ENCODE measurements around the gene ZNF48. TPM values are rescaled to one million over a fixed set of nuclear protein-coding genes. Genes with fewer than 3 reads are reported as not detected.

ZNF48 gene
- total RNA-seq, 4 donors from 2014 or later, result 6.3 to 12.1 (median 8.1) TPM

- Histone ChIP-seq H3K27ac (peak within 1 kb of the TSS; percentile 90), H3K9me3 (no peaks in the 10 kb centered on the region), H3K27me3 (no peaks in the 10 kb centered on the region), H3K4me1 (peaks cover 32% of the 10 kb centered on the region), H3K36me3 (no peaks in the 10 kb centered on the region), H3K4me3 (peak within 1 kb of the TSS; percentile 74)
- peak; percentile 94 to 95 for DNase-seq (ENCODE audit: low spot score in 2 of 2)
- 0% methylated on average over 17 of the region's 65 CpGs for WGBS
- no peak for TF ChIP-seq CTCF (IDR thresholded peaks at IDR 0.05)
- peak in 2 of 3 donors; percentile 7 to 80 for TF ChIP-seq POLR2AphosphoS5 (IDR thresholded peaks at IDR 0.05)
- TF ChIP-seq EP300 (IDR thresholded peaks at IDR 0.05), result no peak
- no peak for TF ChIP-seq POLR2A (IDR thresholded peaks at IDR 0.05)
Observed at GRCh38 chr16:30407102-30407803, 12.0 kb downstream of the ZNF48 start, which contains the start of gene ZNF771. ZNF771 (plus strand) TSS chr16:30407606; CDS start chr16:30408054, 448 bp downstream.

- 22% methylated on average over 9 of the region's 19 CpGs for WGBS
- Histone ChIP-seq H3K9me3 (no peaks in the 10 kb centered on the region), H3K27me3 (no peaks in the 10 kb centered on the region), H3K4me3 (peak overlapping the region; percentile 74), H3K36me3 (no peaks in the 10 kb centered on the region), H3K4me1 (peaks cover 32% of the 10 kb centered on the region), H3K27ac (peak overlapping the region; percentile 90)
- no peak for DNase-seq (ENCODE audit: low spot score in 2 of 2)
- TF ChIP-seq POLR2A (IDR thresholded peaks at IDR 0.05) (no peak), EP300 (IDR thresholded peaks at IDR 0.05) (no peak), CTCF (IDR thresholded peaks at IDR 0.05) (no peak), POLR2AphosphoS5 (IDR thresholded peaks at IDR 0.05) (no peak)
Observed at GRCh38 chr16:30407804-30408534, 12.7 kb downstream of the ZNF48 start.

- 45% methylated on average over 14 of the region's 15 CpGs for WGBS
- H3K4me1 ChIP-seq, result peaks cover 32% of the 10 kb centered on the region
- peak; percentile 94 for DNase-seq (ENCODE audit: low spot score in 2 of 2)
- H3K27ac ChIP-seq, result no peak overlapping the region
- no peaks in the 10 kb centered on the region for H3K27me3 ChIP-seq
- H3K4me3 ChIP-seq, result no peak overlapping the region
- TF ChIP-seq EP300 (IDR thresholded peaks at IDR 0.05), result no peak
- TF ChIP-seq POLR2AphosphoS5 (IDR thresholded peaks at IDR 0.05), result peak in 1 of 3 donors; percentile 31
- peak; percentile 84 to 93 for TF ChIP-seq CTCF (IDR thresholded peaks at IDR 0.05)
- no peak for TF ChIP-seq POLR2A (IDR thresholded peaks at IDR 0.05)
- no peaks in the 10 kb centered on the region for H3K9me3 ChIP-seq
- H3K36me3 ChIP-seq, result no peaks in the 10 kb centered on the region
Observed at GRCh38 chr16:30409125-30410060, 14.2 kb downstream of the ZNF48 start.

GRCh38 chr16:30413112-30413806 lies 18.0 kb downstream of the ZNF48 start:
- Histone ChIP-seq H3K27ac (no peak overlapping the region), H3K4me1 (peaks cover 27% of the 10 kb centered on the region), H3K4me3 (no peak overlapping the region), H3K9me3 (no peaks in the 10 kb centered on the region), H3K27me3 (no peaks in the 10 kb centered on the region), H3K36me3 (no peaks in the 10 kb centered on the region)
- no peak for DNase-seq (ENCODE audit: low spot score in 2 of 2)
- TF ChIP-seq POLR2A (IDR thresholded peaks at IDR 0.05) (no peak), CTCF (IDR thresholded peaks at IDR 0.05) (no peak), EP300 (IDR thresholded peaks at IDR 0.05) (no peak), POLR2AphosphoS5 (IDR thresholded peaks at IDR 0.05) (no peak)
- WGBS, result 82% methylated on average over 6 of the region's 6 CpGs
